IMR-90 (cell line): ENCODE results near the gene FHAD1.

Experiments
- BHLHE40 ChIP-seq: fragments of 150-350 bp; IDR thresholded peaks from 2 replicates; pipeline ENCODE4 v1.6.1; 2016; ENCODE audit warnings: mild to moderate bottlenecking, low read depth, low read length
- CEBPB ChIP-seq: IDR thresholded peaks from 2 replicates; pipeline ENCODE4 v1.6.1; 2012; ENCODE audit warnings: low read depth, low read length, improper control_type of control experiment
- CTCF ChIP-seq: conservative IDR thresholded peaks from 2 replicates; pipeline ENCODE4 v1.5.1; 2012; ENCODE audit warnings: mild to moderate bottlenecking, low read depth, low read length, improper control_type of control experiment
- ELK1 ChIP-seq: fragments of 150-350 bp; IDR thresholded peaks from 2 replicates; pipeline ENCODE4 v1.6.1; 2016; ENCODE audit warnings: low read depth, mild to moderate bottlenecking, low read length, moderate library complexity, borderline replicate concordance
- FOS ChIP-seq: fragments of 150-350 bp; IDR thresholded peaks from 2 replicates; pipeline ENCODE4 v1.6.1; 2016; ENCODE audit warnings: low read depth, low read length
- MAFK ChIP-seq: IDR thresholded peaks from 2 replicates; pipeline ENCODE4 v1.6.1; 2012; ENCODE audit warnings: low read depth, low read length, improper control_type of control experiment
- MAZ ChIP-seq: IDR thresholded peaks from 2 replicates; pipeline ENCODE4 v1.6.1; 2012; ENCODE audit warnings: low read depth, mild to moderate bottlenecking, low read length, improper control_type of control experiment, moderate library complexity, borderline replicate concordance
- MXI1 ChIP-seq: IDR thresholded peaks from 2 replicates; pipeline ENCODE4 v1.6.1; 2012; ENCODE audit warnings: low read depth, mild to moderate bottlenecking, low read length, moderate library complexity, borderline replicate concordance
- POLR2A ChIP-seq: IDR thresholded peaks from 2 replicates; pipeline ENCODE4 v1.6.1; 2012; ENCODE audit warnings: mild to moderate bottlenecking, low read depth, low read length
- RAD21 ChIP-seq: IDR thresholded peaks from 2 replicates; pipeline ENCODE4 v1.6.1; 2012; ENCODE audit warnings: low read length, improper control_type of control experiment
- RCOR1 ChIP-seq: IDR thresholded peaks from 2 replicates; pipeline ENCODE4 v1.6.1; 2012; ENCODE audit warnings: mild to moderate bottlenecking, low read length, improper control_type of control experiment; ENCODE audit not compliant: insufficient replicate concordance
- RFX5 ChIP-seq: IDR thresholded peaks from 2 replicates; pipeline ENCODE4 v1.8.0; 2012; ENCODE audit warnings: low read depth, mild to moderate bottlenecking, low read length, moderate library complexity
- SMC3 ChIP-seq: fragments of 150-350 bp; IDR thresholded peaks from 2 replicates; pipeline ENCODE4 v1.6.1; 2016; ENCODE audit warnings: low read depth, mild to moderate bottlenecking, antibody characterized with exemption, low read length, moderate library complexity
- USF2 ChIP-seq: fragments of 150-350 bp; IDR thresholded peaks from 2 replicates; pipeline ENCODE4 v1.6.1; 2017; ENCODE audit warnings: mild to moderate bottlenecking, antibody characterized with exemption, low read length, low read depth

- no peak for TF ChIP-seq CTCF
- TF ChIP-seq USF2, result no peak
- no peak for TF ChIP-seq SMC3
- no peak for TF ChIP-seq CEBPB
- no peak for TF ChIP-seq MXI1
- TF ChIP-seq ELK1, result no peak
- no peak for TF ChIP-seq RCOR1
- no peak for TF ChIP-seq POLR2A
- no peak for TF ChIP-seq RAD21
- no peak for TF ChIP-seq RFX5
- no peak for TF ChIP-seq MAFK
- TF ChIP-seq MAZ, result no peak
- TF ChIP-seq FOS, result no peak
- TF ChIP-seq BHLHE40, result no peak
These were observed 31.9 kb upstream of the FHAD1 start for GRCh38 chr1:15215116-15215515.
